ENCODE measurements around the gene AIG1. TPM values are rescaled to one million over a fixed set of nuclear protein-coding genes. Genes with fewer than 3 reads are reported as not detected.

The AIG1 gene
- total RNA-seq, 2 experiments from 2014 or later: 0.40 to 0.85 TPM

- CTCF ChIA-PET (ENCODE audit: unreplicated experiment): no interaction called here
- POLR2A ChIA-PET: no interaction called here
- H3K9me2 ChIP-seq (ENCODE audit: insufficient read depth, low read length): no peaks in the 10 kb centered on the region
- no peaks in the 10 kb centered on the region for H3K9me3 ChIP-seq (ENCODE audit: low read length)
- H2AFZ ChIP-seq (ENCODE audit: low read length): no peak overlapping the region
- no peaks in the 10 kb centered on the region for H3K4me1 ChIP-seq (ENCODE audit: insufficient read depth, low read length, poor library complexity, severe bottlenecking)
- H3K27ac ChIP-seq (ENCODE audit: low read depth, low read length, poor library complexity, severe bottlenecking): no peak overlapping the region
- no peaks in the 10 kb centered on the region for H4K20me1 ChIP-seq (ENCODE audit: insufficient read depth, low read length)
- H3K4me3 ChIP-seq (ENCODE audit: low read depth, low read length, poor library complexity, severe bottlenecking): no peak overlapping the region
- H3K79me2 ChIP-seq (ENCODE audit: insufficient read depth, low read depth, low read length): no peaks in the 10 kb centered on the region
- intact Hi-C loops (cut with micrococcal nuclease; ENCODE audit: unreplicated experiment): no loop called here
- no peaks in the 10 kb centered on the region for H3K36me3 ChIP-seq (ENCODE audit: insufficient read depth, low read length)
- no peak overlapping the region for H3K4me2 ChIP-seq (ENCODE audit: low read length)
- no peak for TF ChIP-seq CTCF (conservative IDR thresholded peaks at IDR 0.05; ENCODE audit: low read length)
- no TSS peak for BruUV-seq (replicated peaks)
- DNase-seq (ENCODE audit: low spot score): no peak
These were observed 39.1 kb upstream of the AIG1 start for GRCh38 chr6:143021543-143021942.

- Histone ChIP-seq H3K4me3 (ENCODE audit: low read depth, low read length, poor library complexity, severe bottlenecking) (no peak overlapping the region), H3K9me3 (ENCODE audit: low read length) (no peaks in the 10 kb centered on the region), H3K9me2 (ENCODE audit: insufficient read depth, low read length) (no peaks in the 10 kb centered on the region), H3K4me1 (ENCODE audit: insufficient read depth, low read length, poor library complexity, severe bottlenecking) (no peaks in the 10 kb centered on the region), H3K4me2 (ENCODE audit: low read length) (no peak overlapping the region), H4K20me1 (ENCODE audit: insufficient read depth, low read length) (no peaks in the 10 kb centered on the region), H3K27ac (ENCODE audit: low read depth, low read length, poor library complexity, severe bottlenecking) (no peak overlapping the region), H3K36me3 (ENCODE audit: insufficient read depth, low read length) (no peaks in the 10 kb centered on the region), H3K79me2 (ENCODE audit: insufficient read depth, low read depth, low read length) (no peaks in the 10 kb centered on the region), H2AFZ (ENCODE audit: low read length) (no peak overlapping the region)
- ChIA-PET POLR2A (interaction anchor here (1.5 kb wide), 1 partner anchor 11 kb away, joined by 4 read pairs; no protein-coding TSS in a partner anchor), CTCF (ENCODE audit: unreplicated experiment) (interaction anchor here (0.6 kb wide), 1 partner anchor 87 kb away, joined by 3 read pairs; no protein-coding TSS in a partner anchor)
- intact Hi-C loops (cut with micrococcal nuclease; ENCODE audit: unreplicated experiment): no loop called here
- TF ChIP-seq EZH2phosphoT487 (IDR thresholded peaks at IDR 0.05; ENCODE audit: borderline replicate concordance, low read depth, low read length) (no peak), CTCF (conservative IDR thresholded peaks at IDR 0.05; ENCODE audit: low read length) (no peak)
- no TSS peak for BruUV-seq (replicated peaks)
- DNase-seq (ENCODE audit: low spot score): no peak
These were observed 38.1 kb upstream of the AIG1 start for GRCh38 chr6:143022587-143022986.

- ChIA-PET POLR2A (interaction anchor here (1.2 kb wide), 1 partner anchor 14 kb away, joined by 4 read pairs; no protein-coding TSS in a partner anchor), CTCF (ENCODE audit: unreplicated experiment) (interaction anchor here (1.3 kb wide), 1 partner anchor 23 kb away, joined by 3 read pairs; no protein-coding TSS in a partner anchor)
- no peaks in the 10 kb centered on the region for H4K20me1 ChIP-seq (ENCODE audit: insufficient read depth, low read length)
- TF ChIP-seq EZH2phosphoT487 (IDR thresholded peaks at IDR 0.05; ENCODE audit: borderline replicate concordance, low read depth, low read length) (no peak), CTCF (conservative IDR thresholded peaks at IDR 0.05; ENCODE audit: low read length) (no peak)
- no peaks in the 10 kb centered on the region for H3K4me1 ChIP-seq (ENCODE audit: insufficient read depth, low read length, poor library complexity, severe bottlenecking)
- BruUV-seq (replicated peaks): no TSS peak
- H3K4me3 ChIP-seq (ENCODE audit: low read depth, low read length, poor library complexity, severe bottlenecking): no peak overlapping the region
- H3K79me2 ChIP-seq (ENCODE audit: insufficient read depth, low read depth, low read length): no peaks in the 10 kb centered on the region
- H3K9me3 ChIP-seq (ENCODE audit: low read length): no peaks in the 10 kb centered on the region
- no peak overlapping the region for H2AFZ ChIP-seq (ENCODE audit: low read length)
- H3K27ac ChIP-seq (ENCODE audit: low read depth, low read length, poor library complexity, severe bottlenecking): no peak overlapping the region
- intact Hi-C loops (cut with micrococcal nuclease; ENCODE audit: unreplicated experiment): no loop called here
- H3K4me2 ChIP-seq (ENCODE audit: low read length): no peak overlapping the region
- H3K9me2 ChIP-seq (ENCODE audit: insufficient read depth, low read length): no peaks in the 10 kb centered on the region
- DNase-seq (ENCODE audit: low spot score): no peak
- H3K36me3 ChIP-seq (ENCODE audit: insufficient read depth, low read length): no peaks in the 10 kb centered on the region
These were observed 37.0 kb upstream of the AIG1 start for GRCh38 chr6:143023695-143024094.
